GM18868 (cell line): Measurements from ENCODE around the gene PHC2.

Source experiments
- ATAC-seq: cut with Tn5 transposase; IDR thresholded peaks from one replicate; pipeline ENCODE4 v1.9.1; 2021; ENCODE audit warnings: mild to moderate bottlenecking, moderate library complexity; ENCODE audit not compliant: unreplicated experiment

PHC2 gene

GRCh38 chr1:33357099-33357498, 73.8 kb downstream of the PHC2 start:
- no peak for ATAC-seq

GRCh38 chr1:33354707-33355316, 76.1 kb downstream of the PHC2 start:
- no peak for ATAC-seq

- no peak for ATAC-seq
These were observed 77.4 kb downstream of the PHC2 start for GRCh38 chr1:33353531-33353930.

- no peak for ATAC-seq
These were observed 79.6 kb downstream of the PHC2 start for GRCh38 chr1:33351281-33351660.

- no peak for ATAC-seq
These were observed 80.1 kb downstream of the PHC2 start for GRCh38 chr1:33350611-33351280.

GRCh38 chr1:33349778-33350610, 80.9 kb downstream of the PHC2 start:
- peak; percentile 80 for ATAC-seq

GRCh38 chr1:33349081-33349759, 81.7 kb downstream of the PHC2 start:
- ATAC-seq: peak; percentile 38

- no peak for ATAC-seq
These were observed 82.2 kb downstream of the PHC2 start for GRCh38 chr1:33348676-33349080.

GRCh38 chr1:33348194-33348593, 82.7 kb downstream of the PHC2 start:
- ATAC-seq: no peak

GRCh38 chr1:33347650-33347992, 83.3 kb downstream of the PHC2 start:
- ATAC-seq: no peak

GRCh38 chr1:33346927-33347649, 83.8 kb downstream of the PHC2 start:
- no peak for ATAC-seq

GRCh38 chr1:33346533-33346926, 84.4 kb downstream of the PHC2 start:
- no peak for ATAC-seq

- ATAC-seq: no peak
These were observed 85.9 kb downstream of the PHC2 start for GRCh38 chr1:33344896-33345560.

- ATAC-seq: no peak
These were observed 87.4 kb downstream of the PHC2 start for GRCh38 chr1:33343539-33343938.

GRCh38 chr1:33342041-33342723, 88.7 kb downstream of the PHC2 start:
- no peak for ATAC-seq

GRCh38 chr1:33341190-33341589, 89.7 kb downstream of the PHC2 start:
- ATAC-seq: no peak

- ATAC-seq: no peak
These were observed 91.5 kb downstream of the PHC2 start for GRCh38 chr1:33339413-33339812.

- no peak for ATAC-seq
These were observed 92.3 kb downstream of the PHC2 start for GRCh38 chr1:33338440-33339211.

GRCh38 chr1:33338048-33338439, 92.9 kb downstream of the PHC2 start:
- no peak for ATAC-seq
